ENCODE measurements around the gene TPCN1.
A peak's percentile ranks its signal among the peaks of the same experiment; 100 is the strongest.
"Not testable (repeated sequence)": the region's sequence is repeated elsewhere in the genome, so short reads cannot be mapped to it uniquely, and the experiment has no call there.

TPCN1 gene

DNA sequence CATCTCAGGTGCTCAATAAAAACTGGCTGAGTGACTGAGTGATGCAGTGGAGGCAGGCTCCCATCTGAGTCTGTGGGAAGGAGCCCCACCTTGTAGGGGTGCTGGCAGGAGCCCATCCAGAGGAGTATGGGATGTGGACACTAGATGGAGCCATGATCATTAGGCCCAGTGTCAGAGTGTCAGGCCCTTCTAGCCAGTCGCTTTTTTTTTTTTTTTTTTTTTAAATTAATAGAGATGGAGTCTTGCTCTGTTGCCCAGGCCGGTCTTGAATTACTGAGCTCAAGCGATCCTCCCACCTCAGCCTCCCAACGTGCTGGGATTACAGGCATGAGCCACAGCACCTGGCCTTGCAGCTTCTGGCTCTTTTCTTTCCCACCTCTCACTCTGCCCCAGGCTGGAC, 24.3 kb upstream of the TPCN1 start:
- peak; percentile 67 for DNase-seq (ENCODE audit: low spot score)

- DNase-seq (ENCODE audit: low spot score) = no peak
Observed at GRCh38 chr12:113197518-113198077, 23.7 kb upstream of the TPCN1 start.

DNA sequence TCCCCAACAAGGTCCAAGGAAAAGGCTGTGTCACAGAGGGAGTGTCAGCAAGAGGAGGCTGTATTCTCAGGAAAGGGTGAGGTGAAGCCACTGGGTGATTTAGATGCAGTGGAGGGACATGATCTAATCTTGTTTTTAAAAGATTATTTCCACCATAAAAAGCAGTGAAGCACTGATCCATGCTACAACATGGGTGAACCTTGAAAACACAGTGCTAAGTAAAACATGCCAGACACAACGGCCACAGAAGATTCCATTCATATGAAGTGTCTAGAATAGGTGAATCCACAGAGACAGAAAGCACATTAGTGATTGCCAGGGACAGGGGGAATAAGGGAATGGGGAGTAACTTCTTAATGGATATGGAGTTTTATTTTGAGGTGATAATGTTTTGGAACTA, 23.0 kb upstream of the TPCN1 start:
- no peak for DNase-seq (ENCODE audit: low spot score)

GRCh38 chr12:113200021-113200797, 21.1 kb upstream of the TPCN1 start:
- no peak for DNase-seq (ENCODE audit: low spot score)

DNA sequence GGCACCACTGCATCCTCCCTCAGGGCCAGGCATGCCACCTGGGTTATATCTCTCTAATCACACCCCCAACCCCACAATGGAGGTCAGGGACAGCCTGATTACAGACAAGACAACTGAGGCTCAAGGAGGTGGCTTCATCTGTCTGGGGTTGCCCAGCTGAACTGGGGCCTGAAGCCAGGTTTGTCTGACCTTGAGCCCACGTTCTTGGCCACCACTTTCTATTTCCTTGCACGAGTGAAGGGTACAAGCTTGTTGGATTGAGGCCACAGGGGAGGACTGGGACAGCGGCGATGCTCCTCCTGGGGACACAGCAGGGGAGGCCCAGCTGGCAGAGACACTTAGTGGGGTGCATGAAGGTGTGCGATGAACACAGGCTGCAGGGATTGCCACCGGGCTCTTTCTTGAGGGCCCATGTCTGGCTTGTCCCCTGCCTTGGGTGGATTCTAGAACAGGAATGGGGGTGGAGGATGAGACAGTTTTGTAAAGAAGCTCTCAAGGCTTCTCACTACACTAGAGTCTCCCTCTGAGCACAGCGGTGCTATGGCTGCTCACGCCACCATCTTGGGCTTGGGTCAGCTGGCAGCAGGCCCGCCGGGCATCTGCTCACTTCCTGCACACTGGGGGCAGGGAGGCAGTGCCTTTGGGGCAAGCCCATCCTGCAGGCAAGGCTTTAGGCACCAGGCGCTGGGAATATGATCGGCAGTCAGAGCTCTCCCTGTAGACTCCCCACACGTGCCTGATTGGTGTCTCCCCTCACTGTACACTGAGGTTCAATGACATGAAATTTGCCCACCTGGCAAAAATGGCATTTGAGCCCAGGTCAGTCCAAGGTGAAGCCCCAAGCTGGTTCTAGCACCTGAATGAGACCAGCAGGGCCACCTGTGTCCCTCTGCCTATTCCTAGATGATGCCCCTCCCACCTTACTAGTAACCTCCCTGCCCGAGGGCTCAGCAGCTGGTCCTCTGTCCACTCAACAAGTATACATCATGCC, 19.8 kb upstream of the TPCN1 start:
- no peak for DNase-seq (ENCODE audit: low spot score)

DNA sequence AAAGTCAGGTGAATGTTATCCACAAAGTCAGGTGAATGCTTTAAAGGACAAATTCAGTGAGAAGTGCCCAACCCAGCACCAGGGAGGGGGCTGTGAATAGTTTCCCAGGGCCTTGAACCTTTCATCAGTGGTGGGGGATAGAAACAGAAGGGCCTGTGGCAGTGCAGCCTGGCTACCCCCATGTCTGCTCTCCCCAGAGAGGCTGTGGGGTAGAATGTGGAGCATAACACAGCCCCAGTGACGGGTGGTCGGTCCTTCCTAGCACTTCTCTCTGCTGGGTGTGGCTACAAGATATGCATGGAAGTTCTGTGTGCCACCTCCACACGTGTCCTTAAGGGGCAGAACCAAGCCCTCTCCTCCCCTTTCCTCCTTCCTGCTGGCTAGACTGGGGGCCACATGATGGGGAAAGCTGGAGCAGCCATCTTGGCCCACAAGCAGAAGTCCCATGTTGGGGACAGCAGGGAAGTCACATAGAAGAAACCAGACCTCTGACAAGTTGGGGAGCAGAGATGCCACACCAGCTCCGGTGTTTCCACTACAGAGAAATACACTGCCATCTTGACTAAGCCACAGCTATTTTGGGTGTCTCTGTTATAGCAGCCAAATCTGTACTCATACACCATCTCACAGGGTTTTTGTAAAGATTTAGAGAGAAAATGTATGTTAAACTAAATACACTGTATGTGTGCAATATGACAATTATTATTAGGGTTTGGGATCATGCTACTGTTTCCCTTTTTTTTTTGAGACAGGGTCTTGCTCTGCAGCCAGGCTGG, 18.8 kb upstream of the TPCN1 start:
- no peak for DNase-seq (ENCODE audit: low spot score)

DNA sequence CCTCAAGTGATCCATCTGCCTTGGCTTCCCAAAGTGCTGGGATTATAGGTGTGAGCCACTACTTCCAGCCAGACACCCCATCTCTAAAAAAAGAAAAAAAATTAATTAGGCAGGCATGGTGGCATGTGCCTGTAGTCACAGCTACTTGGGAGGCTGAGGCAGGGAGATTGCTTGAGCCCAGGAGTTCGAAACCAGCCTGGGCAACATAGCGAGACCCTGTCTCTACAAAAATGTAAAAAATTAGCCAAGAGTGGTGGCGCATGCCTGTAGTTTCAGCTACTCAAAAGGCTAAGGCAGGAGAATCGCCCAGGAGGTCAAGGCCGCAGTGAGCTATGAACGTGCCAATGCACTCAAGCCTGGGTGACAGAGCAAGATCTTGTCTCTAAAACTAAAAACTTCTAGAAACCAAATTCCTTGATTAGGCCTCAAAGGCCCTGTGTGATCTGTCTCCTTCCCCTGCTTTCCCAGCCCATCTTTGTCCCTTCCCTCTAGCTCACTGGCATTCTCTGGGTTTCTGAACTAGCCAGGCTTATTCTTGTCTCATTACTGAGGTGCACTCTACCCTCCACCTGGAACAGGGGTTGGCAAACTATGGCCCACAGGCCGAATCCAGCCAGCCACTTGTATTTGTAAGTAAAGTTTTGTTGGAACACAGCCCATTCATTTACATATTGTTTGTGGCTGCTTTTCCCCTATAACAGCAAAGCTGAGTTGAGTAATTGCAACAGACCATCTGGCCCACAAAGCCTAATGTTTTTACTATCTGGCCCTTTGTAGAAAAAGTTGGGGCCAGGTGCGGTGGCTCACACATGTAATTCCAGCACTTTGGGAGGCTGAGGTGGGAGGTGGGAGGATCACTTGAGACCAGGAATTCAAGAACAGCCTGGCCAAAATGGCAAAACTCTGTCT, 17.2 kb upstream of the TPCN1 start:
- no peak for DNase-seq (ENCODE audit: low spot score)

DNA sequence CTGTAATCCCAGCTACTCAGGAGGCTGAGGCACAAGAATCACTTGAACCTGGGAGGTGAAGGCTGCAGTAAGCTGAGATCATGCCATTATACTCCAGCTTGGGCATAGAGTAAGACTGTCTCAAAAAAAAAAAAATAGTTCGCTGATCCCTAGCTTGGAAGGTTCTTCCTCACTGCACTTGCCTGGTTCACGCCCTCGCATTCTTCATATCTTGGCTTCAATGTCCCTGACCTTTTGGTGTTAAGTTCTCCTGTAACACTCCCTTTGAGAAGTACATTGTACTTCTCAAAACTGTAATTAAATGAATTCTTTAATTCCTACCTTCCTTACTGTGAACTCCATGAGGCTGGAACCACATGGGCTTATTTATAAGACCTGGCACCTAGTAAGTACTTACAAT, 16.5 kb upstream of the TPCN1 start:
- DNase-seq (ENCODE audit: low spot score) = no peak

- DNase-seq (ENCODE audit: low spot score) = not testable (repeated sequence)
Observed at GRCh38 chr12:113206802-113207201, 14.5 kb upstream of the TPCN1 start.

GRCh38 chr12:113207613-113208040, 13.6 kb upstream of the TPCN1 start:
- DNase-seq (ENCODE audit: low spot score) = no peak

DNA sequence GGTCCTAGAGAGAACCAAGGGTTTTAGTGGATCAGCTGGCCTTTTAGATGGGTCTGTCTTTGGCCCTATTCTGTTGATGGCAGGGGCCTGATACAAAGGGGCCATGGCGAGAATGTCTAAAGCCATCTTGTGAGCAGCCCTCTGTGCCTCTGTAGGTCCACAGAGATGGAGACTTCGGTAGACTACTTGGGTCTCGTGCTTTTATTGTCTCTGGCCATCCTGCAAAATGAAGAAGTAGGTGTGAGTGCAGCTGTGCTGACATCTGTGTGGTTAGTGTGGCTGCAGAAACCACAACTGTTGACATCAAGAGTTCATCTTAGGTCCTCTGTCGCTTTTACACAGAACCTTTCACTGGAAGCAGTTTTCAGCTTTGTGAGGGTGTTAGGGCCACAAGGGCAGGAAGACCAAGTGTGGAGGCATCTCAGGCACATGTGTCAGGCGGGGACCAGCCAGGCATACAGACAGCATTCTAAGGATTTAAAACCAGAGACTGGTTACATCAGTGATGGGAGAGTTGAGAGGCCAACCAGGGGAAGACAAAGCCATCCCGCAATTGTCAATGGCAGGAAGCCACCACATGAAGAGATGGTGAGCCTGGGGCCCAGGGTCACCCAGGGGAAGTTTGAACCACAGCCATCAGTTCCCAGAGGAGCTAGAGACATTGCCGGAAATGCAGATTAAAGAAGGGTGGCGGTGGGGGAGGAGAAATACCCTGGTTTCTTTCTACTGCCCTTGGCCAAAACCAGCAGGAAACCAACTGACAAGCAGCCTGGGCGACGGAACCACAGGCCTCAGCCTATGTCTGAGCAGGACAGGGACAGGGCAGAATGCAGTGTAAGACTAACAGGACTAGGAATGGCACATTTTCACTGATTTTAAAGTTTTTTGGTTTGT, 13.0 kb upstream of the TPCN1 start:
- DNase-seq (ENCODE audit: low spot score) = no peak

DNA sequence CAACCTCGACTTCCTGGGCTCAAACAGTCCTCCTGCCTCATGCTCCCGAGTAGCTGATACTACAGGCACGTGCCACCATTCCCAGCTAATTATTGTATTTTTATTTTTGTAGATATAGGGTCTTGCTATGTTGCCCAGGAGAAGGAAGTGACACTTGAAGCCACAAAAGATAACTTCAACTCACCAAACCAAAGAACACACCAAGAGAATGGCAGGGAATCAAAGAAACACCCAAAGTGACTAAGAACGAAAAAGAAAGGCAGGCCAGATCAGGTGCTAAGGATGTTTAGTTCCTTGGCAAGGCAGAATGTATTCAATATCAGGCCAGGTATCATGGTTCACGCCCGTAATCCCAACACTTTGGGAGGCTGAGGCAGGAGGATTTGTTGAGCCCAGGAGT, 10.1 kb upstream of the TPCN1 start:
- no peak for DNase-seq (ENCODE audit: low spot score)

- DNase-seq (ENCODE audit: low spot score) = no peak
Observed at GRCh38 chr12:113214895-113215400, 6.3 kb upstream of the TPCN1 start.

- DNase-seq (ENCODE audit: low spot score) = no peak
Observed at GRCh38 chr12:113216027-113216426, 5.2 kb upstream of the TPCN1 start.

GRCh38 chr12:113220593-113221180, 577 bp upstream of the TPCN1 start:
- no peak for DNase-seq (ENCODE audit: low spot score)

- DNase-seq (ENCODE audit: low spot score) = no peak
Observed at GRCh38 chr12:113221997-113222729, 899 bp downstream of the TPCN1 start.

GRCh38 chr12:113222730-113223531, 1.7 kb downstream of the TPCN1 start:
- peak; percentile 76 for DNase-seq (ENCODE audit: low spot score)

DNA sequence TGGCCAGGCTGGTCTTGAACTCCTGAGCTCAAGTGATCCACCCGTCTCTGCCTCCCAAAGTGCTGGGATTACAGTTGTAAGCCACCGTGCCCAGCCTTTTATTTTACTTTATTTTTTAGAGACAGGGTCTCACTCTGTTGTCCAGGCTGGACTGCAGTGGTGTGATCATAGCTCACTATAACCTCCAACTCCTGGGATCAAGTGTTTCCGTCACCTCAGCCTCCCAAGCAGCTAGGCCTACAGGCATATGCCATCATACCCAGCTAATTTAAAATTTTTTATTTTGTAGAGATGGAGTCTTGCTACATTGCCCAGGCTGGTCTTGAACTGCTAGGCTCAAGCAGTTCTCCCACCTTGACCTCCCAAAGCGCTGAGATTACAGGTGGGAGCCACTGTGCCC, 3.7 kb downstream of the TPCN1 start:
- no peak for DNase-seq (ENCODE audit: low spot score)

Measured in putamen (tissue), 1 donor.